Subcutaneous adipose tissue (tissue), 4 donors: Measurements from ENCODE around the gene TRPV3. TPM values are rescaled to one million over a fixed set of nuclear protein-coding genes. Genes with fewer than 3 reads are reported as not detected.

Experiments
- total RNA-seq, 4 donors: library from RNA; depleted of rRNA; stranded (reverse); fragments of >200 nt; gene quantifications; one replicate each; pipeline ENCODE4 v1.1.0, GENCODE V29; 2016
- TF ChIP-seq, protein P1 (sequence below): fragments of 450-650 bp; IDR thresholded peaks from one replicate; pipeline ENCODE4 v1.5.1; 2016; ENCODE audit warnings: low read depth, mild to moderate bottlenecking, control low read depth, antibody characterized with exemption, moderate library complexity

TRPV3 gene
- total RNA-seq, 4 donors from 2014 or later, result 0.16 to 2.8 (median 1.3) TPM

- TF ChIP-seq, protein P1, sequence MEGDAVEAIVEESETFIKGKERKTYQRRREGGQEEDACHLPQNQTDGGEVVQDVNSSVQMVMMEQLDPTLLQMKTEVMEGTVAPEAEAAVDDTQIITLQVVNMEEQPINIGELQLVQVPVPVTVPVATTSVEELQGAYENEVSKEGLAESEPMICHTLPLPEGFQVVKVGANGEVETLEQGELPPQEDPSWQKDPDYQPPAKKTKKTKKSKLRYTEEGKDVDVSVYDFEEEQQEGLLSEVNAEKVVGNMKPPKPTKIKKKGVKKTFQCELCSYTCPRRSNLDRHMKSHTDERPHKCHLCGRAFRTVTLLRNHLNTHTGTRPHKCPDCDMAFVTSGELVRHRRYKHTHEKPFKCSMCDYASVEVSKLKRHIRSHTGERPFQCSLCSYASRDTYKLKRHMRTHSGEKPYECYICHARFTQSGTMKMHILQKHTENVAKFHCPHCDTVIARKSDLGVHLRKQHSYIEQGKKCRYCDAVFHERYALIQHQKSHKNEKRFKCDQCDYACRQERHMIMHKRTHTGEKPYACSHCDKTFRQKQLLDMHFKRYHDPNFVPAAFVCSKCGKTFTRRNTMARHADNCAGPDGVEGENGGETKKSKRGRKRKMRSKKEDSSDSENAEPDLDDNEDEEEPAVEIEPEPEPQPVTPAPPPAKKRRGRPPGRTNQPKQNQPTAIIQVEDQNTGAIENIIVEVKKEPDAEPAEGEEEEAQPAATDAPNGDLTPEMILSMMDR, result no peak
These were observed 77.6 kb downstream of the TRPV3 start for GRCh38 chr17:3479988-3480387.

DNA sequence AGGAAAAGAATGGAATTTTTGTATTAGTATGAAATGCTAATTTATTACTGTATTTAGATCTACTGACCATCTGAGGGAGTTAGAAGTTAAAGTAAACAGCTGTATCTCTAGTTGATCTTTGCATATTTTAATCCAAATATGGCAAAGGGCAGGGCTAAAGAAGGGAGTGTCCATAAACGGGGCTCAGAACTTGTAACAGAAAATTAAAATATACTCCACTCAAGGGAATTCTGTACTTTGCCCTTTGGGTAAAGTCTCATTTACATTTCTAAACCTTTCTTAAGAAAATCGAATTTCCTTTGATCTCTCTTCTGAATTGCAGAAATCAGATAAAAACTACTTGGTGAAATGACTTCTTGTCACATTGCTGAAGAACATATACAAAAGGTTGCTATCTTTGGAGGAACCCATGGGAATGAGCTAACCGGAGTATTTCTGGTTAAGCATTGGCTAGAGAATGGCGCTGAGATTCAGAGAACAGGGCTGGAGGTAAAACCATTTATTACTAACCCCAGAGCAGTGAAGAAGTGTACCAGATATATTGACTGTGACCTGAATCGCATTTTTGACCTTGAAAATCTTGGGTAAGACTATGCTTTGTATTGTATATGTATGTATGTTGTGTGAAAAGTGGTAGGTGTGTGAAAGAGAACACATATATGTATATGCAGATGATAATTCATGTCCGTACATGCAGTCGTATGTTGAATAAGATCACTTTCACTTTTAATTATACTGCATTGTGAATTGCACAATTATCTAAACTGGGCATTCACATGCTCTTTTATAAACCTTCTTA, 81.6 kb downstream of the TRPV3 start, which contains the start of gene ASPA:
Gene ASPA, plus strand, starts transcription at position 186 of the 799 bp plus-strand sequence. Its CDS starts 163 bp downstream, at position 349.
- TF ChIP-seq, protein P1, result no peak

GRCh38 chr17:3475251-3475685, 82.3 kb downstream of the TRPV3 start:
- TF ChIP-seq, protein P1, result no peak

DNA sequence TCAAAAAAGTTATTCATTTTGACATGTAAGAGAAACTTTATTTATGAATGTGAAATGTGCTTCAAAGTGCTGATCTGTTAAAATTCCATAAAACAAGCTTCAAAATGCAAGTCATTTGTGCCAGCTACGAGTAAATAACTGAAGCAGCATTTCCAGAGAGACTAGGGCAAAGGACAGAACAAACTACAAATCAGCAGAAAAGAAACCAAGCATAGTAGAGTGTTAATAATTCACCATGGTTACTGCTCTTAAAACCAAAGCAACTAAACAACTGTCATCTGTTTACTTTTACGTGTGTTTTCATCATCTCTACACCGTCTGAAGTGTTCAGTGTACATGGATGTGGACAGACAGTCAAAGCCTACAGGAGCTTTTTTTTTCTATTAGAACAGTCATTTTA, 83.4 kb downstream of the TRPV3 start:
- TF ChIP-seq, protein P1, result no peak

DNA sequence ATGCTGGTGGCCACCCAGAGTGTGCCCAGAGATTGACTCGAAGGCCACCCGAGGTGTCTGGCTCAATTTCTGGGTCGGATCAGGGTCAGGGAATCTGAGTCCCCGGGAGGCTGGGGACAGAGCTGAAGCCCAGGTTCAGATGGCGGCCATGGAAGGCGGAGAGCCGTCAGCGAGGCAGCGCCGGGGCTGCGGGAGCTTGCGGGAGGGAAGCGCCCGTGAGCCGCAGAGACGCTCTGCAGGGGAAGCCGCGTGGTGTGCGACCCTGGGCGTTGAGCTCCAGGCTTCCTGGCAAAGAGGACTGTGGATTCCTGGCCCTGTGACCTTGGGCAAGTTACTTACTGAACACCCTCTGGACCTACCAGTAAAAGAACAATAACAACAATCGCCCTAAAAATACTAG, 85.5 kb downstream of the TRPV3 start:
- TF ChIP-seq, protein P1, result no peak

DNA sequence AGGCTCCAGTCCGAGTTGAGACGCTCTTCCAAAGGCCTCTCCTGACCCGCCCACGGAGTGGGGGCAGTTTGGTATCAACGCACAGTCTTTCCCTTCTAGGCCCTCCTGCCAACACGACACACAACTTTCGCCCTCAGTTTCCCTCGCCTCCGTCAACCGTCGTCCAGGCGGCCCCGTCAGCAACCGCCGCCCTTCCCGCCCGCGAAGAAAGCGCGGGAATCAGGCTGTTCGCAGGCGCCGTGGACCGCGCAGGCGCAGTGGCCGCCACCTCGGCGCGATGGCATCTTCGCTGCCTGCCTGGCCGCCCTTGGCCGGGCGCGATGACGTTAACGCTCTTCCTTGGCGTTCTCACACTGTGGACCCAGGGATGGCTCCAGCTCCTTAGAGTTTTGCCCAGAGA, 86.0 kb downstream of the TRPV3 start, which contains the start of gene SPATA22:
Gene SPATA22, minus strand, starts transcription at position 221 of the 400 bp plus-strand sequence. CDS start 2,494 bp downstream, outside the sequence.
- TF ChIP-seq, protein P1, result no peak

DNA sequence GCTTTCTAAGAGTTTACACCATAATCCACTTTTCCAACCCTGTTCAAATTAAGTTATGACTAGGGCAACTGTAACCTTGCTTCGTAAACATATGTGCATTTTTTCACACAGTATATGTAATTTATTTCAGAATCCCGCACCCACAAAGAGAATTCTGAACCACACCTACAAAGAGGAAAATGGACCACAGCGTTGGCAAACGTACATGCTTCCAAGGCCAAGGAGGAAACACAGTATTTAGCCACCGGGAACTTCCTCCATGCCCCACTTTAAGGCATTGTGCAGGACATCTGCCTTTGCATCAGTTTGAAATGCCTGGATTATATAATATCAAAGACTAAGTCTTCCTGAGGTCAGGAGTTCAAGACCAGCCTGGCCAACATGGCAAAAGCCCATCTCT, 88.1 kb downstream of the TRPV3 start:
- TF ChIP-seq, protein P1, result no peak
